Large intestine (tissue), 12 donors: ENCODE data around the gene PFDN4. TPM values are rescaled to one million over a fixed set of nuclear protein-coding genes. Genes with fewer than 3 reads are reported as not detected.

Source experiments
- DNase-seq, 2 donors: peaks; one replicate each; pipeline versions ENCODE4 v3.0.0 to v3.0.0-alpha.2; 2013
- H3K27ac ChIP-seq: one replicate; pipeline ENCODE4 v1.5.1; 2013; ENCODE audit warnings: low read length
- H3K27me3 ChIP-seq: 2 replicates; pipeline ENCODE4 v1.6.1; 2013; ENCODE audit warnings: low read length; ENCODE audit not compliant: control insufficient read depth, insufficient read depth
- H3K36me3 ChIP-seq: 2 replicates; pipeline ENCODE4 v1.6.1; 2013; ENCODE audit warnings: low read length; ENCODE audit not compliant: control insufficient read depth, insufficient read depth
- H3K4me1 ChIP-seq: one replicate; pipeline ENCODE4 v1.6.1; 2013; ENCODE audit warnings: low read length; ENCODE audit not compliant: control insufficient read depth, insufficient read depth
- H3K4me3 ChIP-seq: one replicate; pipeline ENCODE4 v1.5.1; 2013; ENCODE audit warnings: low read length
- H3K9me3 ChIP-seq: one replicate; pipeline ENCODE4 v1.6.1; 2013; ENCODE audit warnings: mild to moderate bottlenecking, low read depth, low read length, moderate library complexity; ENCODE audit not compliant: control insufficient read depth
- WGBS: methylation state at CpG from one replicate; pipeline ENCODE4 v1.1.5; 2013; ENCODE audit warnings: low lambda C conversion rate; ENCODE audit not compliant: insufficient coverage; 5-methylcytosine and 5-hydroxymethylcytosine counted together
- long read RNA-seq, 11 donors: transcript quantifications; one replicate each; lab custom pipeline, GENCODE V29; 2026
- polyA plus RNA-seq: library from polyadenylated mRNA; unstranded; fragments of 120-200 nt; gene quantifications from one replicate; pipeline ENCODE4 v1.2.1, GENCODE V29; 2013

PFDN4 gene, protein sequence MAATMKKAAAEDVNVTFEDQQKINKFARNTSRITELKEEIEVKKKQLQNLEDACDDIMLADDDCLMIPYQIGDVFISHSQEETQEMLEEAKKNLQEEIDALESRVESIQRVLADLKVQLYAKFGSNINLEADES
- polyA plus RNA-seq = 42.2 TPM
- long read RNA-seq, donor 1, transcript PFDN4-201 (4 exons, 1,462 nt) = major isoform, 13 of 13 reads
- long read RNA-seq, donor 1, partial matches to known transcripts = 0 of 13 reads
- long read RNA-seq, donor 1, other reads (novel, unspliced or antisense) = 0 of 13 reads
- long read RNA-seq, donor 2, transcript PFDN4-201 (4 exons, 1,462 nt) = major isoform, 24 of 30 reads
- long read RNA-seq, donor 2, partial matches to known transcripts = 6 of 30 reads
- long read RNA-seq, donor 2, other reads (novel, unspliced or antisense) = 0 of 30 reads
- long read RNA-seq, donor 3, transcript PFDN4-201 (4 exons, 1,462 nt) = major isoform, 51 of 68 reads
- long read RNA-seq, donor 3, partial matches to known transcripts = 17 of 68 reads
- long read RNA-seq, donor 3, other reads (novel, unspliced or antisense) = 0 of 68 reads
- long read RNA-seq, donor 4, partial matches to known transcripts = 0 of 1 reads
- long read RNA-seq, donor 4, other reads (novel, unspliced or antisense) = 0 of 1 reads
- long read RNA-seq, donor 5, transcript PFDN4-201 (4 exons, 1,462 nt) = major isoform, 15 of 20 reads
- long read RNA-seq, donor 5, partial matches to known transcripts = 5 of 20 reads
- long read RNA-seq, donor 5, other reads (novel, unspliced or antisense) = 0 of 20 reads
- long read RNA-seq, donor 6, transcript PFDN4-201 (4 exons, 1,462 nt) = major isoform, 30 of 35 reads
- long read RNA-seq, donor 6, partial matches to known transcripts = 5 of 35 reads
- long read RNA-seq, donor 6, other reads (novel, unspliced or antisense) = 0 of 35 reads
- long read RNA-seq, donor 7, transcript PFDN4-201 (4 exons, 1,462 nt) = major isoform, 24 of 24 reads
- long read RNA-seq, donor 7, partial matches to known transcripts = 0 of 24 reads
- long read RNA-seq, donor 7, other reads (novel, unspliced or antisense) = 0 of 24 reads
- long read RNA-seq, donor 8, transcript PFDN4-201 (4 exons, 1,462 nt) = major isoform, 41 of 48 reads
- long read RNA-seq, donor 8, partial matches to known transcripts = 7 of 48 reads
- long read RNA-seq, donor 8, other reads (novel, unspliced or antisense) = 0 of 48 reads
- long read RNA-seq, donor 9, transcript PFDN4-201 (4 exons, 1,462 nt) = major isoform, 39 of 65 reads
- long read RNA-seq, donor 9, partial matches to known transcripts = 26 of 65 reads
- long read RNA-seq, donor 9, other reads (novel, unspliced or antisense) = 0 of 65 reads
- long read RNA-seq, donor 10, transcript PFDN4-201 (4 exons, 1,462 nt) = major isoform, 24 of 35 reads
- long read RNA-seq, donor 10, partial matches to known transcripts = 10 of 35 reads
- long read RNA-seq, donor 10, other reads (novel, unspliced or antisense) = 0 of 35 reads
- long read RNA-seq, donor 11, transcript PFDN4-201 (4 exons, 1,462 nt) = major isoform, 21 of 27 reads
- long read RNA-seq, donor 11, partial matches to known transcripts = 5 of 27 reads
- long read RNA-seq, donor 11, other reads (novel, unspliced or antisense) = 0 of 27 reads

DNA sequence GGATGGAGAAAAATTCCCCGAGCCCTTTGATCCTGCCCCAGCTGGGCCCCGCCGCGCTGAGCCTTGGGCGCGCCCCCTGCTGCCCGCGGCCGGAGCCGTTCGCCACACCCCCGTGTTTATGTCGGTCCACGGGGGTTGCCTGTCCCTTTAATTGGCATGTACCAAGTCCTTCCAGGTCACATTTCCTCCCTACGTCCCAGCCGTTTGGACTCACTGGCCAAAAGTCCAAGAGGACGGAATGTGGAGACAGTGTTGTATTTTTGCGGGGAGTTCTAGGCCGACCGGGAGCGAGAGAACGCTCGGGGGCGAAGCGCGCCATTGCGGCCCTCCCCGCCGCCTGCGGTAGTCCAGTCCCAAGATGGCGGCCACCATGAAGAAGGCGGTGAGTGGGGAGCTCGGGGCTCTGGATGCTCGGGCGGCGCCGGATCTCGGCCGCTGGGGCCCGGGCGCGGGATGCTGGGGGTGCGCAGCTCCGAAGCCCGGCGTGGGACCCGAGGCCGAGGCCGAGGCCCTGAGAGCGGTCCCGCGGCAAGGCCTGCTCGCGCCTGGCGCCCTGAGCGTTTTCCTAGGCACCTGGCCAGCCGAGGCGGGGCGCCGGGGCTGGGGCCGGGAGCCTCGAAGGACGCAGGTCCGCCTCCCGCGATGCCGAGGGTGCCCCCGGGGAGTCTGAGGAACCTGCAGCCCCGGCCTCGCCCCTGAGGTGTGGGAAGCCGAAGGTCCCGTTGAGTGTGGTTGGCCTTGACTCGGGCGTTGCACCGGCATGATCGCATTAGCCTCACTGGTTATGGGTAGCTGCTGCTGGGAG, at the start of gene PFDN4:
TSS of gene PFDN4 (plus strand) at position 345 of the 805 bp plus-strand sequence. CDS start at position 359, 14 bp downstream.
- Histone ChIP-seq H3K4me1 (peaks cover 3% of the 10 kb centered on the region), H3K4me3 (peak within 1 kb of the TSS; percentile 73), H3K27ac (peak within 1 kb of the TSS; percentile 86), H3K9me3 (no peaks in the 10 kb centered on the region), H3K36me3 (no peaks in the 10 kb centered on the region), H3K27me3 (no peaks in the 10 kb centered on the region)
- peak; percentile 77 to 95 for DNase-seq
- WGBS = no CpG with 5 or more reads among the region's 76 CpGs

DNA sequence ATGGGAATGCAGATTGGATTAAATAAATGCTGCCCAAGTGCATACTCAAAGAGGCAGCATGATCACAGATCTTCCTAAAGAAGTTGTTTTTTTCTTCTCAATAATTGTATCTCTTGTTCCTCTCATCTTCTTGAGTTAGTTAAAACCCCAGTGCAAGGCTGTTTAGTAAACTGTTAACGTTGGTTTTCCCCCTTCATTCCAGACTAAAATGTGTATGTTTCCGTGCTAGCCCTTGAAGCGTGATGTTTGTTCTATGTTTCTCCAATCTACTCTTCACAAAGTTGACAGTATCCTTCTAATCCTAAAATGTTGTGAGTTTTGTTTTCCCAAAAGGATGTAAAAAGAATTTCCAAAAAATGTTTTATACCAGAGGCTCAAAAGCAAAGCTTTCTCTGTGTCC, 49.7 kb upstream of the PFDN4 start:
- no peak overlapping the region for H3K4me3 ChIP-seq
- no peaks in the 10 kb centered on the region for H3K9me3 ChIP-seq
- no peak overlapping the region for H3K27ac ChIP-seq
- H3K36me3 ChIP-seq = no peaks in the 10 kb centered on the region
- H3K4me1 ChIP-seq = no peaks in the 10 kb centered on the region
- no CpG with 5 or more reads among the region's 3 CpGs for WGBS
- DNase-seq = no peak
- peaks cover 9% of the 10 kb centered on the region for H3K27me3 ChIP-seq

DNA sequence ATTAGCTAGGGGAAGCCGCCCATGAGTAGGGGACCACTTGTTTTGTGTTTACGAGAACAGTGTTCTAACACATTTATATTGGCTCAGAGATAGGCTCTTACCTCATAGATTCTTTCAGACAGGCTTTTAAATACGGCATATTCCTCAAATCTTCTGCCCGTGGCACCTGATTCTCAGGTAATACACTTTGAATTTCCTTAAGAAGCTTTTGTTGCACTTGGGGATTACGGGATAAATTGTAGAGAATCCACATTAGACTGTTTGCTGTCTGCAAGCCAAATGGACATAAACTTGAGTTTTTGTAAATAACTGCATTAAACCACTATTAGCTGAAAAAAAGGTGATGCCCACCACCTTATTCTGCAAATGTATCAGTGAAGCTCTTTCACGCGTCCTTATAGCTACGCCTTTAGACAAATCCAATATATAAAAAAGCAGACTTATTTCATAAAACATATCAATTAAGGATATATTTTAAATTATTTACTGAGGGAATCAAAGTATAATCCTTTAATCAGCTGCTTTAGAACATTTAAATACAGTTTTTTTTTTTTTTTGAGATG, 49.0 kb upstream of the PFDN4 start:
- 90% methylated on average over 6 of the region's 8 CpGs for WGBS
- Histone ChIP-seq H3K27me3 (peaks cover 9% of the 10 kb centered on the region), H3K36me3 (no peaks in the 10 kb centered on the region), H3K4me1 (no peaks in the 10 kb centered on the region), H3K27ac (no peak overlapping the region), H3K4me3 (no peak overlapping the region), H3K9me3 (no peaks in the 10 kb centered on the region)
- no peak for DNase-seq

DNA sequence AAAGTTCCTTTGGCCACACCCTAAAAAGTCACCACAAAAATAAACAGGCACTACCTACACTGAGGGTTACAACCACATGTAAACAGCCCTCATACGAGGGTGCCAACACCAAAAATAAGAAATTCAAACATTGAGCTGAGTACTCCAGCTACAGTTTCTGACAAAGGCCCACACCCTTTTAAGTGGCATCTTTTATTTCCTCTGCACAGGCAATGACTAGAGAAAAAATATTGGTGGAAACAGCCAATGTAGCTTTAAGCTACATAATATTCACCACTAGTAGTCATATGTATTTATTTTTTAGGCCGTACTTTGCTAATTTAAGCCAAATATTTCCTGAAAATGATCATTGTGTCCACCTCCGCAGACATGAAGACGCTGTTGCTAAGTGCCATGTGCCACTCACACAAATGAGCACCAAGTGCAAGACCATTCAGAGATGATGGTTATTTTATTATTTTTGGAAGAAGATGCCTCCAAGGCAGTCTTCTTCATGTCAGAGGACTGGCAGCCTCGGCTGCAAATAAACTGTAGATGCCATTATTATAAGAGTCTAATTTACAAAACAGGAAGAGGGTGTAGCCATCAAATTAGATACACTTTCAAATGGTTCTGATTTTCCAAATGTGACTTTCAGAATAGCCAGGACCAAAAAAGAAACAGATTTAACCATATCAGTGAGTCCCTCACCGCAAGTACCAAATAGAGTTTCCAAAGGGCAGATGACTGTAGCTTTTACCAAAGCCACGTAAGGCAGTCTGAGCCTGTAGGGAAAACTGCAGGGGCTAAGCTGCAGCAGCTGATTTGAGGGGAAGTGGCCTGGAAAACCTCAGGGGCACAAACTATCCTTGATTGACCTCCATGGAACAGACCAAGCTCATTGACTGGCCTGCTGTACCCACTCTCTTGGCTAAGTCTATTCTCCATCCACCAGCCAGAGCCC, 47.6 kb upstream of the PFDN4 start:
- 100% methylated on average over 2 of the region's 7 CpGs for WGBS
- H3K9me3 ChIP-seq = no peaks in the 10 kb centered on the region
- no peak overlapping the region for H3K4me3 ChIP-seq
- H3K27me3 ChIP-seq = peaks cover 14% of the 10 kb centered on the region
- no peaks in the 10 kb centered on the region for H3K4me1 ChIP-seq
- DNase-seq = no peak
- no peaks in the 10 kb centered on the region for H3K36me3 ChIP-seq
- no peak overlapping the region for H3K27ac ChIP-seq

DNA sequence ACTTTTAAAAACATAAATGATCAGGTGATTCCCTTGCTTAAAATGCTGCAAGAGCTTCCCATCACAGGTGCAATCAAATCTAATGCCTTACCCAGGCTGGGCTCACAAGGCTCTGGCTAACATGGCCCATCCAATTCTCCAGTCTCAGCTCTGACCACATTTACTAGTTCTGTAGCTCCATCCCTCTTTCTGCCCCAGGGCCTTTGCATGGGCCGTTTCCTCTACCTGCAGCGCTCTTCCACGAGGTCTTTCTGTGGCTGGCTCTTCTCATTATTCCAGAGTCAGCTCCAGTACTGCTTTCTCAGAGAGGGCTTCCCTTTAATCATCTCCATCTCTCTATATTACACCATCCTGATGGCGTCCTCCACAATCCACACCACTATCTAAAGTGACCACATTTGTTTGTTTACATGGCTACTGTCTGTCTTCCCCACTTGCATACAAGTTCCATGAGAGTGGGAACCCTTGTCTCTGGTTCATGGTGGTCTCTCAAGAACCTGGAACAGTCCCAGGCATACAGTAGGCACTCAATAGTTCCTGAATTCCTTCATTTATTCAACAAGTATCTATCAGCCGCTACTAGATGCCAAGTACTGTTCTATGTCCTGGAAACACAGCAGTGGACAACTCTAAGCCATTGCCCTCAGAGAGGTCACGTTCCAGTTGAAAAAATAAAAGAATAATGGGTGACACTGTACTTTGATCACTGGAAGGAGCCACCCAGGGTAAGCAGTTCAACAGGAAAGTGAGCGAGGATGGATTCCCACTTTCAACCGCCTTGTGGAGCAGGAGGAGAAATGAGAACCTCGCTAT, 46.7 kb upstream of the PFDN4 start:
- H3K36me3 ChIP-seq = no peaks in the 10 kb centered on the region
- no peak overlapping the region for H3K4me3 ChIP-seq
- no peak for DNase-seq
- H3K4me1 ChIP-seq = no peaks in the 10 kb centered on the region
- WGBS = 100% methylated on average over 3 of the region's 9 CpGs
- H3K27ac ChIP-seq = no peak overlapping the region
- H3K9me3 ChIP-seq = no peaks in the 10 kb centered on the region
- H3K27me3 ChIP-seq = peaks cover 16% of the 10 kb centered on the region

DNA sequence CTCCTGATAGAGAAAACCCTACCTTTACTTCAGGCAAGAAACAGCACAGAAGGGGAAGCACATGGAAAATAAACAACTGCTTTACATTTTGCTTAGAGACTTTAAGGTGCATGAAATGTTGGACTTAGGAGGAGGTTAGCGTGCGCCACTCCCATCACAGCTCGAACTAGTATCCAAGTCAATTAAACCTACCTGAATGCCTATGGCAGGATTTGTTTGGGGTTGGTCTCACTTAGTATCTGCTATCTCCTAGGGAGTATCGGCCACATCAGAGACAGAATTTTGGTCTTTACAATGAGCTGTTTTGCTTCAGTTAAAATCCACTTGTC, 46.1 kb upstream of the PFDN4 start:
- no CpG with 5 or more reads among the region's 4 CpGs for WGBS
- no peak overlapping the region for H3K27ac ChIP-seq
- no peaks in the 10 kb centered on the region for H3K4me1 ChIP-seq
- no peak for DNase-seq
- H3K36me3 ChIP-seq = no peaks in the 10 kb centered on the region
- H3K27me3 ChIP-seq = peaks cover 16% of the 10 kb centered on the region
- no peak overlapping the region for H3K4me3 ChIP-seq
- H3K9me3 ChIP-seq = no peaks in the 10 kb centered on the region

DNA sequence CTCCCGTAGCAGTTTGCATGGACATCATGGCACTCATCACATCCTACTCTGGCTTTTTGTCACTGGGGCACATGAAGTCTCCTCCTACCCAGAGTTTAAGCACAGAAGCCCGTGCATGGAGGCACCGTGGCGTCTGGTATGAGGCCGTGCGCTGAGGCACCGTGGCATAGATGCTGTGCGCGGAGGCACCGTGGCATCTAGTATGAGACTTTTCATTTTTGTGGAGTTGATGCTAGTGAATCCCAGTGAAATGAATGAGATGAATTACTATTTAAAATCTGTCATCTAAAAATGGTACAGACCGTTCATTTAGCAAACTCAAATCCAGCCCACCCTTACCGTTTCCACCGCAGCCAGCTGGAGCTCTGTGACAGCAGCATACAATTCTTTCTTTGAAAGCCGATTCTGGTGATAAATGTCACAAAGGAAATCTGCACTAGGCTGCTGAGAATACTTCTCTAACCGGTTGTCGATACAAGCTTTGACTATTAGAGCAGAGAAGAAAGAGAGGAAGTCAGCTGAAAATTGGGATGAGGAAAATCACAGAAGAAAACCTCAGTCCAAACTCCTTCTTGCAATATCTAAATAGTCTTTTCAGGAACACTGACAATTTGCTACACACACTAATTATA, 45.4 kb upstream of the PFDN4 start:
- H3K27ac ChIP-seq = no peak overlapping the region
- peaks cover 15% of the 10 kb centered on the region for H3K27me3 ChIP-seq
- no peaks in the 10 kb centered on the region for H3K36me3 ChIP-seq
- H3K4me1 ChIP-seq = no peaks in the 10 kb centered on the region
- H3K4me3 ChIP-seq = no peak overlapping the region
- no peak for DNase-seq
- 40% methylated on average over 1 of the region's 16 CpGs for WGBS
- no peaks in the 10 kb centered on the region for H3K9me3 ChIP-seq

DNA sequence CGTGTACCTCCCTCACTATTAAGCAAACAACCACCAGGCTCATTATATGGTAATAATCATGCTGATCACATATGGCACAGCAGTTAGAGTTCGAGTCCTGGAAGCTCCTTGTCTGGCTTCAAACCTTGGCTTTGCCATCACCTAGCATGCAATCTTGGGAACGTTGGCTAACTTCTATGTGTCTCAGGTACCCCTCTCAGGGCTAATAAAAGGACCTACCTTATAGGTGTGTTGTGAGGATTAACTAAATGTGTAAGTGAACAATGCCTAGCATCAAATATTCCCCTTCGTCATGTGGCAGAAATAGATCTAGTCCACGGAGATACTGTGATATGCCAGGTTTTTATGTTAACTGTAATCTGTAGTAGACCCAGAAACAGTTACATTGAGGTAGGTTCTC, 44.5 kb upstream of the PFDN4 start:
- H3K4me3 ChIP-seq = no peak overlapping the region
- H3K27ac ChIP-seq = no peak overlapping the region
- no peak for DNase-seq
- H3K4me1 ChIP-seq = no peaks in the 10 kb centered on the region
- 100% methylated on average over 2 of the region's 5 CpGs for WGBS
- no peaks in the 10 kb centered on the region for H3K36me3 ChIP-seq
- no peaks in the 10 kb centered on the region for H3K9me3 ChIP-seq
- peaks cover 23% of the 10 kb centered on the region for H3K27me3 ChIP-seq
